A673 (cell line): Measurements from ENCODE around the gene L3HYPDH.

Experiments used
- EZH2 ChIP-seq: fragments of 200-600 bp; sonication (generic); IDR thresholded peaks from 2 replicates; pipeline ENCODE4 v1.6.1; 2017; ENCODE audit warnings: borderline replicate concordance, low read depth, mild to moderate bottlenecking, mixed read lengths, antibody characterized with exemption, low read length; ENCODE audit not compliant: poor library complexity, severe bottlenecking
- TF ChIP-seq, protein P1 (sequence below): fragments of 300-800, 200-600 bp; sonication (generic); conservative IDR thresholded peaks from 2 replicates; pipeline ENCODE4 v1.5.1; 2017; ENCODE audit warnings: low read depth, mild to moderate bottlenecking, antibody characterized with exemption, low read length, moderate library complexity, mixed read lengths

DNA sequence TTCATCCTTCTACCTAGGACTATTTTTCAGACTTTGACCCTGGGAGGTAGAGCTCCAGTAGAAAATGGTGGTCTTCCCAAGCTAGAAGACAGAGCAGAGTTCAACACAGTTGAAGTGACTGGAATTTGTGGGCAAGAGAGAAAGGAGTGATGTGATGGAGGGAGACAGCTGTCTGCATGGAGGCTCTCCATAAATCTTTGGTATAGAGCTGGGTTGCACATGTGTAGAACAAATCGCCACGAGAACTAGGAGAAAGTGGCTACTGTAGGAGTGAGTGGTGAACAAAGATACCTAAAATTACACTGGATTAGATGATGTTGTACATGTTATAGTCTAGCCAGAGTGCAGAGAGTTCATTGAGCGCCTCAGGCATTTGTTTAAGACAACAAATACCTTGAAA, 33.5 kb downstream of the L3HYPDH start:
- TF ChIP-seq, protein P1, sequence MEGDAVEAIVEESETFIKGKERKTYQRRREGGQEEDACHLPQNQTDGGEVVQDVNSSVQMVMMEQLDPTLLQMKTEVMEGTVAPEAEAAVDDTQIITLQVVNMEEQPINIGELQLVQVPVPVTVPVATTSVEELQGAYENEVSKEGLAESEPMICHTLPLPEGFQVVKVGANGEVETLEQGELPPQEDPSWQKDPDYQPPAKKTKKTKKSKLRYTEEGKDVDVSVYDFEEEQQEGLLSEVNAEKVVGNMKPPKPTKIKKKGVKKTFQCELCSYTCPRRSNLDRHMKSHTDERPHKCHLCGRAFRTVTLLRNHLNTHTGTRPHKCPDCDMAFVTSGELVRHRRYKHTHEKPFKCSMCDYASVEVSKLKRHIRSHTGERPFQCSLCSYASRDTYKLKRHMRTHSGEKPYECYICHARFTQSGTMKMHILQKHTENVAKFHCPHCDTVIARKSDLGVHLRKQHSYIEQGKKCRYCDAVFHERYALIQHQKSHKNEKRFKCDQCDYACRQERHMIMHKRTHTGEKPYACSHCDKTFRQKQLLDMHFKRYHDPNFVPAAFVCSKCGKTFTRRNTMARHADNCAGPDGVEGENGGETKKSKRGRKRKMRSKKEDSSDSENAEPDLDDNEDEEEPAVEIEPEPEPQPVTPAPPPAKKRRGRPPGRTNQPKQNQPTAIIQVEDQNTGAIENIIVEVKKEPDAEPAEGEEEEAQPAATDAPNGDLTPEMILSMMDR, result no peak
- no peak for TF ChIP-seq EZH2
